SJSA1 (cell line): ENCODE results near the gene BEND5. TPM values are rescaled to one million over a fixed set of nuclear protein-coding genes. Genes with fewer than 3 reads are reported as not detected.

ENCODE experiments used
- DNase-seq, 2 experiments: peaks; one replicate each; pipeline ENCODE4 v3.0.0-alpha.2; 2015 to 2020; ENCODE audit warnings: low spot score in 2 of 2, low read depth in 1 of 2
- H3K27ac ChIP-seq: fragments of 250-450 bp; sonication (Bioruptor Pico); 2 replicates; pipeline ENCODE4 v1.5.1; 2020; ENCODE audit warnings: mild to moderate bottlenecking, moderate library complexity
- H3K27me3 ChIP-seq: fragments of 250-450 bp; sonication (Bioruptor Pico); replicated peaks from 2 replicates; pipeline ENCODE4 v1.5.1; 2020; ENCODE audit warnings: mild to moderate bottlenecking, moderate library complexity
- H3K36me3 ChIP-seq: fragments of 250-450 bp; sonication (Bioruptor Pico); 2 replicates; pipeline ENCODE4 v1.5.1; 2020; ENCODE audit warnings: mild to moderate bottlenecking
- H3K4me1 ChIP-seq: fragments of 250-450 bp; sonication (Bioruptor Pico); replicated peaks from 2 replicates; pipeline ENCODE4 v1.6.1; 2021; ENCODE audit warnings: mild to moderate bottlenecking
- H3K4me3 ChIP-seq: fragments of 250-450 bp; sonication (Bioruptor Pico); 2 replicates; pipeline ENCODE4 v1.5.1; 2020; ENCODE audit warnings: mild to moderate bottlenecking
- H3K9me3 ChIP-seq: fragments of 250-450 bp; sonication (Bioruptor Pico); replicated peaks from 2 replicates; pipeline ENCODE4 v1.5.1; 2020; ENCODE audit warnings: mild to moderate bottlenecking
- total RNA-seq: library from RNA; depleted of rRNA; stranded (reverse); fragments of >200 nt; shearing (Covaris generic); gene quantifications from 2 replicates; pipeline ENCODE4 v1.2.3, GENCODE V29; 2014; rRNA removed

Gene BEND5, protein sequence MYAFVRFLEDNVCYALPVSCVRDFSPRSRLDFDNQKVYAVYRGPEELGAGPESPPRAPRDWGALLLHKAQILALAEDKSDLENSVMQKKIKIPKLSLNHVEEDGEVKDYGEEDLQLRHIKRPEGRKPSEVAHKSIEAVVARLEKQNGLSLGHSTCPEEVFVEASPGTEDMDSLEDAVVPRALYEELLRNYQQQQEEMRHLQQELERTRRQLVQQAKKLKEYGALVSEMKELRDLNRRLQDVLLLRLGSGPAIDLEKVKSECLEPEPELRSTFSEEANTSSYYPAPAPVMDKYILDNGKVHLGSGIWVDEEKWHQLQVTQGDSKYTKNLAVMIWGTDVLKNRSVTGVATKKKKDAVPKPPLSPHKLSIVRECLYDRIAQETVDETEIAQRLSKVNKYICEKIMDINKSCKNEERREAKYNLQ
- total RNA-seq, result not detected in 2 replicates

DNA sequence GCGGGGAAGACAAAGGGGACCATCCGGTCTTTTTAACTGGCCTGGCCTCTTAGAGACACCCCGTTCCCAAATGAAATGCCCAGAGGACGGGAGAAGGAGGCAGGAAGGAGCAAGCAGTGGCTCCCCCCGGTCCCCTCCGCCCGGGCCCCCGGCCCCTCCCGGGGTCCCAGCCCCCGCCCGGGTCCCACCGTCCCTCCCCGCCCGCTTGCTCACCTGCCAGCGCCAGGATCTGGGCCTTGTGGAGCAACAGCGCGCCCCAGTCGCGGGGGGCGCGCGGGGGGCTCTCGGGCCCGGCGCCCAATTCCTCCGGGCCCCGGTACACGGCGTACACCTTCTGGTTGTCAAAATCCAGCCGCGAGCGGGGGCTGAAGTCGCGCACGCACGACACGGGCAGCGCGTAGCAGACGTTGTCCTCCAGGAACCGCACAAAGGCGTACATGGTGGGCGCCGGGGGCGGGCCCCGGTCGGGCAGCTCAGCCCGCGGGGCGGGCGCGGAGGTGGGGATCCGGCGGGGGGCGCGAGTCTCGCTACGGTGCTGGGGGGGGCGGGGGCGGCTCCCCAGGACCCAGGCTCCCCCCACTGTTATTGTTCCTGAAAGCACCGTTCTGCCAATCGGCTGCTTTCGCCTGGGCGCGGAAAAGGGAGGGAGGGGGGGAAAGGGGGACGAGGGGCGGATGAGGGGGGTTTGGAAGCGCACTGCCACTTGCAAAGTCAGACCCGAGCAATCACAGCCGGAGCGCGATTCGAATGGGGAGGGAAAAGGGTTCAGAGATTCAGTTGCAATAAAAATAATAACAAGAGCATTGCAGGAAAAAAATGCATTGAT, at the start of gene BEND5:
BEND5 (minus strand) TSS at position 499 of the 826 bp plus-strand sequence; CDS start at position 439, 60 bp downstream.
- Histone ChIP-seq H3K27me3 (peaks cover 21% of the 10 kb centered on the region), H3K9me3 (no peaks in the 10 kb centered on the region), H3K36me3 (no peaks in the 10 kb centered on the region), H3K27ac (no peak within 1 kb of the TSS), H3K4me1 (no peaks in the 10 kb centered on the region), H3K4me3 (no peak within 1 kb of the TSS)
- DNase-seq, result no peak

DNA sequence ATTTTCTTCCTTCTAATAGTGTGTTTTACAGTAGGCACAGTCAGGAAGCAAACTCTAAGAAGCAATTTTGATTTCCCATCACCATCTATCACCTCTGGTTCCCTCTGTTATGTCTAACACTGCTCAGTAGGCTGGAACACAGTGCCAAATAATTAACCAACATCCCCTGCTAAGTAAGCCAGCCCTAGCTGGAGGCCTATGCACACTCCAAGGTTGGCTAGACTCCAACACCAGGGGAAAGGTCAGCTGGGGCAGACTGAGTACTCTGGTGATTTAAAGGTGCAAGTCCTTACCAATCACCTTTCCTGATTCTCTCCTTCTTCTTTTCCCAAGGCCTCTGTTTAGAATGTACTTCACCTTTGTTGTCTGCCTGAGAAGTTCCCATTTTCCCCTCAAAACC, 46.5 kb upstream of the BEND5 start:
- H3K4me1 ChIP-seq, result no peaks in the 10 kb centered on the region
- no peaks in the 10 kb centered on the region for H3K27me3 ChIP-seq
- no peak overlapping the region for H3K27ac ChIP-seq
- DNase-seq, result no peak
- no peak overlapping the region for H3K4me3 ChIP-seq
- H3K36me3 ChIP-seq, result no peaks in the 10 kb centered on the region
- H3K9me3 ChIP-seq, result no peaks in the 10 kb centered on the region

GRCh38 chr1:48820491-48820890, 43.8 kb upstream of the BEND5 start:
- no peaks in the 10 kb centered on the region for H3K9me3 ChIP-seq
- H3K27me3 ChIP-seq, result no peaks in the 10 kb centered on the region

GRCh38 chr1:48817505-48818114, 40.9 kb upstream of the BEND5 start:
- Histone ChIP-seq H3K27ac (no peak overlapping the region), H3K4me1 (no peaks in the 10 kb centered on the region), H3K9me3 (no peaks in the 10 kb centered on the region), H3K27me3 (no peaks in the 10 kb centered on the region), H3K36me3 (no peaks in the 10 kb centered on the region), H3K4me3 (no peak overlapping the region)
- DNase-seq, result peak in 1 of 2 experiments; percentile 38

More at GRCh38 chr1:48820491-48820890, 43.8 kb upstream of the BEND5 start:
- no peaks in the 10 kb centered on the region for H3K36me3 ChIP-seq
- H3K27ac ChIP-seq, result no peak overlapping the region
- H3K4me3 ChIP-seq, result no peak overlapping the region
- H3K4me1 ChIP-seq, result no peaks in the 10 kb centered on the region
- no peak for DNase-seq

DNA sequence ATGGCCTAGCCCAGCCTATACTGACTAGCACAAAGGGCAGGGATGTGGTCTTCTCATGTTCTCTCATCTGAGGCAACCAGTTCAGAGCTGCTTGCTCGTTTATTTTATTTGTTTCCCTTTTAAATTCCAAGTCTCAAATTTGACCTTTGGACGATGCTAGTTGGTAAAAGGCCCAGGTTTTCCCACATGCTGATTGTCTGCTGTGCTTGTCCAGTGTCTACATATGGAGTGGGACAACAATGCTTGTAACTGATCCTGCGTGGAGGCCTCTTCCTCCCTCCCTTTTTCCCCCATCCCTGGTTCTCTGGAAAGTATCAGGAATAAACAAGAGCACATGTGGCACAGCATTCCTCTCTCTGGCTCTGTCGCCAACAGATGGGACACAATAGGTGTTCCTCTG, 34.0 kb upstream of the BEND5 start:
- H3K36me3 ChIP-seq, result no peaks in the 10 kb centered on the region
- H3K27ac ChIP-seq, result no peak overlapping the region
- no peaks in the 10 kb centered on the region for H3K9me3 ChIP-seq
- no peaks in the 10 kb centered on the region for H3K27me3 ChIP-seq
- no peak for DNase-seq
- no peak overlapping the region for H3K4me3 ChIP-seq
- no peaks in the 10 kb centered on the region for H3K4me1 ChIP-seq

DNA sequence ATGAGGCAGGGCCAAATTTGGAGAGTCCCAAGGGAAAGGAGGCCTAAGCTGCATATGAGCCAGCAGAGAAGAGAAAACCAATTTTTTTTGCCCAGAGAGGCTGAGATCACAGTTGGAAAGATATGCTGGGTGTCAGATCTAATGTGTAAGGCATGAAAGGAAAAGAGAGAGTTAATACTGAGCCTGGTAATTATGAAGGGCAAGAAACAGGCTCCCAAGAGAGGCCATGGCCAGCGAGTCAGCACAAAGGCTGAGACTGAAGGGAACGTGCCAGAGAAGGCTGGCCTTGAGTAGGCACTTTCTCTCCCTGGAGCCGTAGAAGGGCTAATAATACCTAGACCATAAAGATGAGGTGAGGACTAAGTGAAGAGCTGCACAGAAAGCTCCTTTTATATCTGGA, 31.8 kb upstream of the BEND5 start:
- no peaks in the 10 kb centered on the region for H3K36me3 ChIP-seq
- no peaks in the 10 kb centered on the region for H3K4me1 ChIP-seq
- H3K4me3 ChIP-seq, result no peak overlapping the region
- no peaks in the 10 kb centered on the region for H3K27me3 ChIP-seq
- DNase-seq, result no peak
- H3K9me3 ChIP-seq, result no peaks in the 10 kb centered on the region
- no peak overlapping the region for H3K27ac ChIP-seq

- Histone ChIP-seq H3K4me1 (no peaks in the 10 kb centered on the region), H3K4me3 (no peak overlapping the region), H3K27me3 (no peaks in the 10 kb centered on the region), H3K27ac (no peak overlapping the region), H3K36me3 (no peaks in the 10 kb centered on the region), H3K9me3 (no peaks in the 10 kb centered on the region)
- DNase-seq, result no peak
Measured at GRCh38 chr1:48807554-48808260, 31.0 kb upstream of the BEND5 start.

GRCh38 chr1:48803474-48803873, 26.8 kb upstream of the BEND5 start:
- Histone ChIP-seq H3K36me3 (no peaks in the 10 kb centered on the region), H3K27me3 (no peaks in the 10 kb centered on the region), H3K27ac (no peak overlapping the region), H3K4me1 (no peaks in the 10 kb centered on the region), H3K4me3 (no peak overlapping the region), H3K9me3 (no peaks in the 10 kb centered on the region)
- DNase-seq, result no peak

DNA sequence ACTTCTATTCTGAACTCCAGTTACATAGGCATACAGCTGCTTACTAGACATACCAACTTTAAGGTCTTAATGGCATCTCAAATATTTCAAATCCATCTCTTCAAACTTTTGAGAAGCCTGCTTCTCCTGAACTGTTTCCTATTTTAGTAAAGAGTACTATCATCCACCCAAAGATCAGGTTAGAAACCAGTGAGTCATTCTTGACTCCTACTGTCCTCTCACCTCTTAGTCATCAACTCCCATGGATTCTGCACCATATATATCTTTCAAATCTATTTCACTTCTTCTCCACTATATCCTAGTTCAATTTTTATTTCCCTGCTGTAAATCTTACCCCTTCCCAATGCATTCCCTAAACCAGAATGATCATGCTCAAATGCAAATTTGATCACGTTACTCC, 18.1 kb upstream of the BEND5 start:
- Histone ChIP-seq H3K36me3 (no peaks in the 10 kb centered on the region), H3K27ac (no peak overlapping the region), H3K4me3 (no peak overlapping the region), H3K9me3 (no peaks in the 10 kb centered on the region), H3K4me1 (no peaks in the 10 kb centered on the region), H3K27me3 (no peaks in the 10 kb centered on the region)
- no peak for DNase-seq

DNA sequence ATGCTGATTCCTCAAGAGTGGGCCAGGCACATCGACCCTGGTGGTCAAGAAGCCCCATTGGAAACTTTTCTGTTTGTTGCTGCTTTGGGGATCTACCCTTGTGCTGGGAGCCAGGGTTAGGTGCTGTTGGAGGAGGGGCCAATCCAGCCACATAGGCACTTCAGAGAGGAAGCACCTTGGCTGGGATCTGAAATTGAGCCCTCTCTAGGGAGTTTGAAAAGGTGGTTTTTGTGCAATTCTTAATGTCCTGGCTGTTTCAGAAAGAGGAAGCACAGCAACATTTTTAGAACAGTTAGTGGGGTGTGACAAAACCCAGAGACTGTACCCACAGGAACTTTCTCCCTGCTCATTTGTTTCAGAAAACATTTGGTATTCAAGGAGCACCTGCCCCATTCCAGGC, 17.2 kb upstream of the BEND5 start:
- Histone ChIP-seq H3K27me3 (no peaks in the 10 kb centered on the region), H3K27ac (no peak overlapping the region), H3K36me3 (no peaks in the 10 kb centered on the region), H3K9me3 (no peaks in the 10 kb centered on the region), H3K4me1 (no peaks in the 10 kb centered on the region), H3K4me3 (no peak overlapping the region)
- no peak for DNase-seq

DNA sequence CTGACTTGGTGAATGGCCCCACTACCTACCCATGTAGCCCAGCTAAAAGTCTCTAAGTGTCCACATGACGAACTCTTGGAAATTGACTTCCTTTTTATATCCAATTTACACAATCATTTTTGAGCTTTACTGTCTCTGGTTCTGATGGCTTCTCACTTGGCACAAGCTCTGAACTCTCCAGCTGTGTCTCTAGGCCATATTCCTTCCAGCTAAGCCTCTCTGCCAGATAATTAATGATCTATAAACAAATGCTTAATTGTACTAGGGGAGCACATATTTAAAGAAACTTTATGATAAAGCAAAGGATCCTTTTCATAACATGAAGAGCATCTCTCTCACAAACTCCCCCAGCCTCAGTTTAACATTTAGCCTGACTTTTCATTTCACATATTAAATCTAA, 16.3 kb upstream of the BEND5 start:
- no peak overlapping the region for H3K4me3 ChIP-seq
- DNase-seq, result no peak
- no peak overlapping the region for H3K27ac ChIP-seq
- no peaks in the 10 kb centered on the region for H3K36me3 ChIP-seq
- H3K4me1 ChIP-seq, result no peaks in the 10 kb centered on the region
- no peaks in the 10 kb centered on the region for H3K27me3 ChIP-seq
- no peaks in the 10 kb centered on the region for H3K9me3 ChIP-seq

- H3K36me3 ChIP-seq, result no peaks in the 10 kb centered on the region
- DNase-seq, result no peak
Measured at GRCh38 chr1:48790397-48790796, 13.7 kb upstream of the BEND5 start.

GRCh38 chr1:48789903-48790302, 13.2 kb upstream of the BEND5 start:
- Histone ChIP-seq H3K4me3 (no peak overlapping the region), H3K27ac (no peak overlapping the region), H3K4me1 (no peaks in the 10 kb centered on the region), H3K27me3 (no peaks in the 10 kb centered on the region), H3K9me3 (no peaks in the 10 kb centered on the region), H3K36me3 (no peaks in the 10 kb centered on the region)
- no peak for DNase-seq

More at GRCh38 chr1:48790397-48790796, 13.7 kb upstream of the BEND5 start:
- no peaks in the 10 kb centered on the region for H3K27me3 ChIP-seq
- H3K9me3 ChIP-seq, result no peaks in the 10 kb centered on the region
- H3K27ac ChIP-seq, result no peak overlapping the region
- H3K4me1 ChIP-seq, result no peaks in the 10 kb centered on the region
- no peak overlapping the region for H3K4me3 ChIP-seq
